ENCODE data around the gene IBTK.
"Not testable (repeated sequence)": the region's sequence is repeated elsewhere in the genome, so short reads cannot be mapped to it uniquely, and the experiment has no call there.

Gene IBTK, protein sequence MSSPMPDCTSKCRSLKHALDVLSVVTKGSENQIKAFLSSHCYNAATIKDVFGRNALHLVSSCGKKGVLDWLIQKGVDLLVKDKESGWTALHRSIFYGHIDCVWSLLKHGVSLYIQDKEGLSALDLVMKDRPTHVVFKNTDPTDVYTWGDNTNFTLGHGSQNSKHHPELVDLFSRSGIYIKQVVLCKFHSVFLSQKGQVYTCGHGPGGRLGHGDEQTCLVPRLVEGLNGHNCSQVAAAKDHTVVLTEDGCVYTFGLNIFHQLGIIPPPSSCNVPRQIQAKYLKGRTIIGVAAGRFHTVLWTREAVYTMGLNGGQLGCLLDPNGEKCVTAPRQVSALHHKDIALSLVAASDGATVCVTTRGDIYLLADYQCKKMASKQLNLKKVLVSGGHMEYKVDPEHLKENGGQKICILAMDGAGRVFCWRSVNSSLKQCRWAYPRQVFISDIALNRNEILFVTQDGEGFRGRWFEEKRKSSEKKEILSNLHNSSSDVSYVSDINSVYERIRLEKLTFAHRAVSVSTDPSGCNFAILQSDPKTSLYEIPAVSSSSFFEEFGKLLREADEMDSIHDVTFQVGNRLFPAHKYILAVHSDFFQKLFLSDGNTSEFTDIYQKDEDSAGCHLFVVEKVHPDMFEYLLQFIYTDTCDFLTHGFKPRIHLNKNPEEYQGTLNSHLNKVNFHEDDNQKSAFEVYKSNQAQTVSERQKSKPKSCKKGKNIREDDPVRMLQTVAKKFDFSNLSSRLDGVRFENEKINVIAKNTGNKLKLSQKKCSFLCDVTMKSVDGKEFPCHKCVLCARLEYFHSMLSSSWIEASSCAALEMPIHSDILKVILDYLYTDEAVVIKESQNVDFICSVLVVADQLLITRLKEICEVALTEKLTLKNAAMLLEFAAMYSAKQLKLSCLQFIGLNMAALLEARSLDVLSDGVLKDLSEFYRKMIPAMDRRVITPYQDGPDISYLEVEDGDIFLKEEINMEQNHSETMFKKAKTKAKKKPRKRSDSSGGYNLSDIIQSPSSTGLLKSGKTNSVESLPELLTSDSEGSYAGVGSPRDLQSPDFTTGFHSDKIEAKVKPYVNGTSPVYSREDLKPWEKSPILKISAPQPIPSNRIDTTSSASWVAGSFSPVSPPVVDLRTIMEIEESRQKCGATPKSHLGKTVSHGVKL (N-terminal part only)

DNA sequence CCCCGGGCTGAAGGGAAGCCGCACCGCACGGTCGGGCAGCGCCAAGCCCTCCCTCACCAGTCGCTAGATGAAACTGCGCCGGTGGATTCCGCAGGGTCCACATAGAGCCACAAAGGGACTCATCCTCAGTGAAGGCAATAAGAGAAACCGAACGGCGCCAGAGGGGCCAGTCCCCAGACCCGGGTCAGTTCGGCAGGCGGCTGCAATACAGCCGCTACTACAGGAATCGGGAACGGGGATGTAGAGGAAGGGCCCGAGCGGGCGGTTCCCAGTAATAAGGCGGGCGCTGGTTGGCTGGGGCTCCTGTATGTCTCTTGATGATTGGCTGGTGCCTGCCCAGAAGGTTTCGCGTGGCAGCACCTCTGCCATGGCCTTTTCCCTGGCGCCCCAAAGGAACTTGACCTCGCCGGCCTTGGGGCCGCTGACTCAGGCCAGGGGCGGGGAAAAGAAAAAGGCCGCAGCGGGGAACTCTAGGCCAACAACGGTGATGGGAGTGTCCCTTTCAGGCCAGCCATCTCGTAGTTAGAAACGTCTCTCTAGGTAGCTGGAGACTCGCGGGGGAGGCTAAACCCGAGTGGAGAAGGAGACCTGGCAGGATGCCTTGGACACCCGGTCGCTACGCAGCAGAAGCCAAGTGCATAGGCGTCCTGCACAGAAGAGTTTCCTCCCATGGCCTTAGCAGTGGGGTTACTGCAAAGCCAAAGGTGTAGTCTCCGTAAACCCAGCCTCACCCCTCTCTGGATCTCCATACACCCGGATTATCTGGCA lies at the start of gene IBTK:
Gene IBTK, minus strand, starts transcription at position 240 of the 768 bp plus-strand sequence. CDS start 7,258 bp downstream, outside the sequence.
- FAIRE-seq: peak; percentile 95

DNA sequence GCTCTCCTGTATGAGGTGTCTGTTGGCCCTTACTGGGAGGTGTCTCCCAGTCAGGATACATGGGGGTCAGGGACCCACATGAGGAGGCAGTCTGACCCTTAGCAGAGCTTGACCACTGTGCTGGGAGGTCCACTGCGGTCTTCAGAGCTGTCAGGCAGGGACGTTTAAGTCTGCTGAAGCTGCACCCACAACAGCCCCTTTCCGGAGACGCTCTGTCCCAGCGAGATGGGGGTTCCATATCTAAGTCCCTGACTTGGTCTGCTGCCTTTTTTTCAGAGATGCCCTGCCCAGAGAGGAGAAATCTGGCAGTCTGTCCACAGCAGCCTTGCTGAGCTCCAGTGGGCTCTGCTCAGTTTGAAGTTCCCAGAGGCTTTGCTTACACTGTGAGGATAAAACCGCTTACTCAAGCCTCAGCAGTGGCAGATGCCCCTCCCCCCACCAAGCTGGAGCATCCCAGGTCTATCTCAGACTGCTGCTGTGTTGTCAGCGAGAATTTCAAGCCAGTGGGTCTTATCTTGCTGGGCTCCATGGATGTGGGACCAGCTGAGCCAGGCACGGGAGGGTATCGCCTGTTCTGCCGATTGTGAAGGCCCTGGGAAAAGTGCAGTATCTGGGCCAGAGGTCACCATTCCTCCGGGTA lies 36.3 kb upstream of the IBTK start:
- FAIRE-seq: no peak

DNA sequence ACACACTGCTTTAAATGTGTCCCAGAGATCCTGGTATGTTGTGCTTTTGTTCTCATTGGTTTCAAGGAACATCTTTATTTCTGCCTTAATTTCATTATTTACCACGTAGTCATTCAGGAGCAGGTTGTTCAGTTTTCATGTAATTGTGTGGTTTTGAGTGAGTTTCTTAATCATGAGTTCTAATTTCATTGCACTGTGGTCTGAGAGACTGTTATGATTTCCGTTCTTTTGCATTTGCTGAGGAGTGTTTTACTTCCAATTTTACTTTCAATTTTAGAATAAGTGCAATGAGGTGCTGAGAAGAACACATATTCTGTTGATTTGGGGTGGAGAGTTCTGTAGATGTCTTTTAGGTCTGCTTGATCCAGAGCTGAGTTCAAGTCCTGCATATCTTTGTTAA lies 34.0 kb upstream of the IBTK start:
- FAIRE-seq: not testable (repeated sequence)

DNA sequence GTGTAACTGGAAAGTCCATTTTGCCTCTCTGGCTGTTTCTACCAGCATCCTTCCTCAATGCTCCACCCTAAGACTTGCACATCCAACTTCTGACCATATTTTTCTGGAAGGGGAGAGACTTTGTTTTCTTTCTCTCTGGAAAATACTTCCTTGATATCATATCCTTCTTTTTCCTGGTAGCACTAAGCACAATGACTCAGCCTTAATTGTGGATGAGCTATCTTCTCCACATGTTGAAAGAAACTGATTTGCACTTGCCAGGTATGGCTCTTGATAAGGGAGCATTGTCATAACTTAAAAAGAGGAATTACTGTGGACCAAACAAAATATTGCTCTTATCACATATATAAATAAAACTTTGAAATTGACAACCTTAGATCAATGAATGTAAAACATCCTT lies 30.1 kb upstream of the IBTK start:
- no peak for FAIRE-seq

DNA sequence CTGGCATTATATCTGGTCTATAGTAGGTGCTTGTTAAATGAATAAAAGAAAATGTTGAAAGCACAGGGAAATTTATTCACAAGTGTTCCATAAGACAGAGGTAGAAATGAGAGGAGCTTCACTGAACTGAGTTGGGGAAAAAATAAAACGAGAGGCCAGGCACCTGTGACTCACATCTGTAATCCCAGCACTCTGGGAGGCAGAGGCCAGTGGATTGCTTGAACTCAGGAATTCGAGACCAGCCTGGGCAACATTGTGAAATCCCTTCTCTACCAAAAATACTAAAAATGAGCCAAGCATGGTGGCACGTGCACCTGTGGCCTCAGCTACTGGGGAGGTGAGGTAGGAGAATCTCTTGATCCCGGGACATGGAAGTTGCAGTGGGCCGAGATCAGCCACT lies 28.1 kb upstream of the IBTK start:
- no peak for FAIRE-seq

DNA sequence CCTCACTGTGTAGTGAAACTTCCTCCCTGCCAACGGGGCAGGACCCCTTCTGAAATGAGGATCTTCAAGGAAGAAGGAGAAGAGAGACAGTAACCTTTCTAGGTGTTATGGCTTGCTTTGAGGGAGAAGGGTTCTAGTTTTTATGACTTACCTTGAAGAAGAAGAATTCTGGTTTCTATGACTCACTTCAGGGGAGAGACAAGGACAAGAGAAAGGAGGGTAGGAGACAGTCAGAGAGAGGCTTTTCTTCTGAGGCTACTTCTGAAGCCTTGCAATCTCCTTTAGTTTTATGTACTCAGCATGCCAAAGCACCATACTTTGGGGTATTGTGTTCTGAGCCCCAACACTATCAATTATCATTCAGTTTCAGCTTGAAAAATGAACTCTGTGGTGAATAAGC lies 25.8 kb upstream of the IBTK start:
- FAIRE-seq: no peak

DNA sequence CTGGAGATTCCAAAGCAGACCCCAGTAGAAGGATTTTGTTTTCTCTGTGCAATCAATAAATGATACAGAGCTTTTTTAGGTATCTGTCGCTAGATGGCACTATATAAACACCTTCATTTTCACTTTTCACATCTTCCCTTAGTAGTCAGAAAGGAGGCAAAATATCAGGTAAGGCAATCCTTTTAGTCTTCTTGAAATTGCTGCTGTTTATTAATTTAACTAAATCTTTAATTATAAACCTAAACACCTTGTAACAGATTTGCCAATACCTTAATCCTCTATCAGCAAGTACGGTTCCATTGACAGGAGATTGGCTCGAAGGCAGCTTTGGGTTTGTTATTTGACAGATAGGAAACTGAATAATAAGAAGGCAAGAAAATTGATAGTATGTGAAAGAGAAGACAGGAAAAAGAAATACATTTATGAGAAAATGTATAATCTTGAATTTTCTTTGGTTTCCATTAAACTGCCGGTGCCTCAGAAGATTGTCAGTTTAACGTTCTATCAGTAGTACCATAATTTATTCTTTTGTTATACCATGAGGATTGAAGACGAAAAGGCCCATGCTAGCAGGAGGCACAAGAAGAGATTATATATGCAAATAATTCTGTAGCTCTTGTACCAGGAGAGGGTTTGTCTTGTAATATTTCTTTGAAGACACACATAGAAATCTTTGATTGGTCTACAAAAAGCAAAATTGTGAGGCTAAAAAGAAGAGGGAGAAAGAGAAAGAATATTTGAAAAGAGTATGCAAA lies 23.5 kb upstream of the IBTK start:
- FAIRE-seq: peak; percentile 98

DNA sequence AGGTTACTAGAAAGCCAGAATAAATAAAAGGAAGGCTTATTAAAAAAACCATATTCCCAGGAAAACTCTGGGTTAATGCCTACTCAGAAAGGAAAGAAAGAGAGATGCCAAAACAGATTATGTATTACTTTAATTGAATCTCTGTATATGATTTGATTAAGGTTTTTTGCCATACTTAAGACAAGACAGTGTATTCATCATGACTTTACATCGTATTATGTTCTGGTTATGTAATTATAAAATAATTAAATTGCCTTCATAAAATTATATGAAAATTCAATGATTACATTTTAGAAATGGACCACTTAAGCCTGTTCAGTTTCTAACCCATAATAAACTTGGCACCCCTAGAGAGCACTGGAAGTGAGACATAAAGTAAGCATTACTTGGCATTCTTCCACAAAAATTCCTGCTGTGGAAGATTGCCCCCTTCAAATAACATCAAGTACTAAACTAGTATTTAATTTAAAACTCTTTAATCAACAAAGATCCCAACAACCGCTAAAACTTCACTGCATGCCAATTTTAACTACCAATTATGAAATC lies 20.8 kb upstream of the IBTK start:
- FAIRE-seq: no peak

DNA sequence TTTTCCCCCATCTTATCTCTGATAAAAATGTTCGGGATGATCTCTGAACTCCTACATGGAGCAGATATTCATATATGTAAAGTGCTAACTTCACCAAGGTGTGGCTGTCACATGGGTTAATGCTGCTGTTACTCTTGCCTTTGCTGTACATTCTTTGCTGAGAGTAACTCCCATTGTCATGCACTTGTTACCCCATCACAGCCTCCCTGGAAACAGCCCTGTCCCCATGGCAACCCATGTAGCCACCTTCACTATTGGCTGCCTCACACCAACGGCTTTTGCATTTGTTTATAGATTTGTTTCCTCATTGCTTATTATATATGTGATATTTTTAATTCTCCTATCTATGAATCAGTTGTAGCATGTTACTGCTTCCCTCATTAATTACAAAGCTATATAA lies 17.3 kb upstream of the IBTK start:
- no peak for FAIRE-seq

DNA sequence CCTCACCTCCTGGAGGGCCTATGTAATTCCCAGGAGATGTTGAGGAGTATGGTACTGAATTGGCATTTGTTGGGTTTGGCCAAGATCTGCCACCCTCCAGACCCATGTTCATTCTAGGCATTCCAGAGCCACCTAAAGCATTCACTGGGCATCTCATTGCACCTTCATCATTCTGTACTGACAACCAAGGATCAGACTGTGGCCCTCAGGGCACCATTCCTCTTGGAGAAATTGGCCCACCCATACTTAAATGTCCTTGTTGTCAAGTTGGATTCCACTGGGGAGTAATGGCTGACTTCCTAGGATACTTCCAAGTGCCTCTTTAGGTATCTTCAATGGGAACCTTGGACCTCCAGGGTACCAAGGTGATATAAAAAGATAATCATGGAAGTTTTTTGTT lies 16.8 kb upstream of the IBTK start:
- no peak for FAIRE-seq

DNA sequence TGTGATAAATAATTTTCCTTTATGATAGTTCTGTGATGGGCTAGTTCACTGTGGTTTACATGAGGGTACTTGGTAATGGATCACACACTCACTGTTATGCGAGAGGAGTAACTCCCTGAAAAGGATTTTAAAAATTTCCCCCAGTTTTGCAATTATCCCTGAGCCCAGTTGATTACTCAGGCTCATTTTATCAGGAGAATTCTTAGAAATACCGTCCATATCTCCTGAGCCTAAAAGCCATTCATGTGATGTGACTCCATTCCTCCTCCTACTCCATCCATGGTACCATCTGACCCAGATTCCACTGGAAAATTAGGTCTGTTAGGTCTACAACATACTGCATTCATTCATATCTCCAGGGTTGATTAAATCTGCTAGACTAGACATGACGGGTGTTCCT lies 16.4 kb upstream of the IBTK start:
- no peak for FAIRE-seq

DNA sequence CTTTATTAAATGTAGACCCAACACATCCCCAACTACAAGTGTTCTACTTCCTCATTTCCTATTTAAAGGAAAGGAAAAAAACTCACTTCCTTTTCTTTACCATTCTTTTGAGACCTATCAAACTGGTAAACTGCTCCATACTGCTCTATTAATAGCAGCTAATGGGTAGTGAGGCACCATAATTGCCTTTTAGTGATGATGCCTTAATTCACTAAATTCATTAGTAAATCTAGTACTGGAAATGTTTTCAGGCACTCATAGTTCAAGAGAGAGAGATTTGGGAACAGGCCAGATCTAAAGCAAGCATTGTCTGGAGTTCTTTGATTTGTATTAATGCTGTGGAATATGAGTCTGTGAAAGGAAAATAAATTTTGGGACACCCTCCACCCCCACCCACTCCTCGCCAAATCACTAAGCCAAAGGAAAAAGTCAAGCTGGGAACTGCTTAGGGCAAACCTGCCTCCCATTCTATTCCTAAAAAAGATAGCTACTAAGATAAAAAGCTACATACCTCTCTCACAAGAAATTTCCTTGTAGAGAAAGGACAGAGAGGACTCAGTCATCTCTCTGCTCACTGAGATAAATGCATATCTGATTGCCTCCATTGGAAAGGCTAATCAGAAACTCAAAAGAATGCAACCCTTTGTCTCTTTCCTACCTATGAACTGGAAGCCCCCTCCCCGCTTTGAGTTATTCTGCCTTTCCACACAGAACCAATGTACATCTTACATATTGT lies 13.6 kb upstream of the IBTK start:
- no peak for FAIRE-seq

DNA sequence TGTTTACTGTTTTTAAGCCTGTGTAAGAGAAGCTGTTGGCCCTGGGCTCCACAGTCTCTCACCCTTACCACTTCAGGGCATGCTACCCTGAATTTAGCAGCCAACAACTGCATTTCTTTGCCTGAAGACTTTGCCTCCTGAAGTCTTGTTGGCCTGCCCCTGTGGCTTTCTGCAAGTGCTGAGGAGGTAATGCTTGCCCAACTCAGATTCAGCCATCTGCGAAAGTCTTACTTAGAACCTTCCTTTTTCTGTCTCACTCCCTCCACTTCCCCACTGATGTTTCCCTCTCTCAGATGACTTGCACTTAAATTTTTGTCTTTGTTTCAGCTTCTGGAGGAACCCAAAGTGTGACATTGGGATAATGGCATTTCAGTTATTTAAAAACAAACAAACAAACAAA lies 11.8 kb upstream of the IBTK start:
- FAIRE-seq: no peak

DNA sequence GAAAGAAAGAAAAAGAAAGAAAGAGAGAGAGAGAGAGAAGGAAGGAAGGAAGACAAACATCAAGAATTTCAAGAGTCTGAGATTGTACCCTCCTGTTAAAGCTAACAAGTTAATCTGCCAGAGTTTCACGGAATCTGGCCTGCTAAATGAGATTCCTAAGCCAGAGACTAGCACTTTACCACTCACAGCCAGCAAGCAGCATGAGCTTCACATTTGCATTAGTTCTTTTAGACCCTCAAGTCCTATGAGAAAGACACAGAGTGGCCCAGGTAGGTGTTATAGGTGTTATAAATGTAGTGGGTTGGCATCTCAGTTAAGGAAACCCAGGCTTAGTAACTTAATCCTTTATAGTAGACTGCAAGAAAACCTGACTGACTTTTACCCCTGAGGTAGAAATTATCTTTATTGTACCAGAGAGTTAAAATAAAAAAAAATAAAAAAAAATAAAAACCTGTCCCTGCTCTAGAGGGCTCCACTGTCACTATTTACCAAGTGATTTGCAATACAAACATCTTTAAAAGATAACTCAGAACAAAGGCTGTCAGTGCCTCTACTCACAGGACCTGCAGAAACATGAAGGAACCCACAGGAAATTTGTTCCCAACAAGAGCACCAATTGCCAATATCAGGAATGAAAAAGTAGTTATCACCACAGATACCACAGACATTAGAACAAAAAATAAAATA lies 9.7 kb upstream of the IBTK start:
- FAIRE-seq: no peak

DNA sequence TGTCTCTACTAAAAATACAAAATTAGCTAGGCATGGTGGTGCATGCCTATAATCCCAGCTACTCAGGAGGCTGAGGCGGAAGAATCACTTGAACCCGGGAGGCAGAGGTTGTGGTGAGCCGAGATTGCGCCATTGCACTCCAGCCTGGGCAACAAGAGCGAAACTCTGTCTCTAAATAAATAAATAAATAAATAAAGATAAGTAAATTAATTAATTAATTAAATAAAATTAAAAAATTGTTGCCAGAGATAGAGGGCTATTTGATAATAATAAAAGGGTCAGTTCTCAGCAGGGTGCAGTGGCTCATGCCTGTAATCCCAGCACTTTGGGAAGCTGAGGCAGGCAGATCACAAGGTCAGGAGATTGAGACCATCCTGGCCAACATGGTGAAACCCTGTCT lies 7.2 kb upstream of the IBTK start:
- not testable (repeated sequence) for FAIRE-seq

DNA sequence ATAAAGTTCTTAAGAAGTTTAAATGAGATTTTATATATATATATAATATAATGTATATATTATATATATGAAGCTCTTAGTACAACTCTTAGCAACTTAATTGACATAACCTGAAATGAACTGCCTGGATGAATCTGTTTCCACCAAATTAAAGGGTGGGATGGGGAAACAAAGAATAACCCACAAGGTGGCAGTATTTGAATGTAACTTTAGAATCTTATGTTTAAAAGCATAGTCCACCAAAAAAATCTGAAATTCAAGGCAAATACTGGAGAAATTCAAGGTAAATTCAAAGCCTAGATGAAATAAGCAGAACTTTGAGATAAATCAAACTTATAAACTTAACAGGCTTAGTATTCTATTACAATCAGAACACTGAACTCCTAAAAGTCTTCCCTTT lies 4.4 kb upstream of the IBTK start:
- peak; percentile 83 for FAIRE-seq

DNA sequence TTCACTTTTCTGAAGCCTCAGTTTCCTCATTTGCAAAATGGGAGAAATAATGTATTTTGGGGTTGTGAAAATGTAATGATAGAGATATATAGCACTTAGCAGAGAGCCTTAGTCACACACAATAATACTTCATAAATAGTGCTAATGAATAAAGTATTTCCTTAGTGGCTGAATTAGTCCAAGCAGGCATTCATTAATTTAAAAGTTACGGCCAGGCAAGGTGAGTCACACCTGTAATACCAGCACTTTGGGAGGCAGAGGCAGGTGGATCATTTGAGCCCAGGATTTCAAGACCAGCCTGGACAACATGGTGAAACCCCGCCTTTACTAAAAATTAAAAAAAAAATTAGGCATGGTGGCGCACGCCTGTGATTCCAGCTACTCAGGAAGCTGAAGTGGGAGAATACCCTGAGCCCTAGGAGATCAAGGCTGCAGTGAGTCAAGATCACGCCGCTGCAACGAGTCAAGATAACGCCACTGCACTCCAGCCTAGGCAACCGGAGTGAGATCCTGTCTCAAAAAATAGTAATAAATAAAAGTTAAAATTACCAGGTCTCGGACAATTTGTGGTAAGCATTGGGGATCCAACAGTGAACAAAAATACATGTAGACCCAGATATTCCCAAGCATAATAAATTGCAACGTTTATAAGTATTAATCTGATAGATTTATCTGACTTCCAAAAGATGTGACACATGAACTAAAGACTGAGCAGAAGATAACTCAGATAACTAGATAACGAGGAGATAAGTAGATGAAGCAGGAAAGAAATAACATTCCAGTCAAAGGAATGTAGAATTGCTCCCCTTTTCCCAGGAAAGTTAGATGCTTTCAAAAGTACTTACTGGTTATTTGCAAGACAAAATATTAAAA lies 2.1 kb upstream of the IBTK start:
- FAIRE-seq: no peak

DNA sequence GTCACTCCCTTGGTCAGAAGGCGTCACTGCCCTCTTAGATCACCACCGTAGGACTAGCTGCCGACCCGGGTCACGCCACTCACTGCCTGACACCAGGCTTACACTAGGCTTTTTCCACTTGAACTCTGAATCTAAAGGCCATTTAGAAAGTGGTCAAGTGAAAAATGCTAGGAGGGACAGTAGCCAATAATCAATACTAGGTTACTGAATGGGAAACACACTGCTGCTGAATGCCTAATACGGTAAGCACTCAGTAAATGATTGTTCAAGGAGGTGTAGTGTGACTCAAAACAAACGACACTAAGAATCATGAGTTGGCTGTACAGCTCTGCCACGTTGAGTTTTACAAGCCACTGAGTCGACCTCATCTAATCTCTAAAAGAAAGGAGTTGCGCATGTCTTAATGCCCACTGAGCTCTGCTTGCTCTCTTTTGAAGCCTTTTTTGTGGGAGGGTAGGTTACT lies 760 bp upstream of the IBTK start:
- FAIRE-seq: no peak

All from A204.1 (cell line).